K562 (cell line): ENCODE data around the gene CCDC33. TPM values are rescaled to one million over a fixed set of nuclear protein-coding genes. Genes with fewer than 3 reads are reported as not detected.

Source experiments
- CTCFL ChIP-seq: IDR thresholded peaks from 2 replicates; pipeline ENCODE4 v1.6.1; 2011; ENCODE audit warnings: borderline replicate concordance, low read depth, mild to moderate bottlenecking, moderate library complexity, low read length; ENCODE audit not compliant: insufficient read depth, poor library complexity, severe bottlenecking
- ETV1 ChIP-seq: fragments of 450-650 bp; conservative IDR thresholded peaks from 2 replicates; pipeline ENCODE4 v1.6.1; 2016; ENCODE audit warnings: missing genetic modification characterization, control low read depth, low read depth, missing compliant biosample characterization
- GABPB1 ChIP-seq: sonication (generic); formaldehyde crosslinking; IDR thresholded peaks from 2 replicates; pipeline ENCODE4 v1.8.0; 2022; ENCODE audit warnings: mild to moderate bottlenecking, missing genetic modification reagents
- LCOR ChIP-seq: sonication (generic); formaldehyde crosslinking; IDR thresholded peaks from 2 replicates; pipeline ENCODE4 v1.8.0; 2022; ENCODE audit warnings: mild to moderate bottlenecking, missing genetic modification reagents
- MAFF ChIP-seq: IDR thresholded peaks from 2 replicates; pipeline ENCODE4 v1.6.1; 2012; ENCODE audit warnings: low read length, improper control_type of control experiment
- PRDM10 ChIP-seq: fragments of 450-650 bp; IDR thresholded peaks from 2 replicates; pipeline ENCODE4 v1.6.1; 2018; ENCODE audit not compliant: partially characterized antibody
- RCOR1 ChIP-seq, 2 experiments: IDR thresholded peaks; 2 replicates each; pipeline ENCODE4 v1.6.1; 2012; ENCODE audit warnings: low read depth in 2 of 2, low read length in 2 of 2, borderline replicate concordance in 1 of 2, improper control_type of control experiment in 1 of 2
- REST ChIP-seq, 2 experiments: fragments of 450-650 bp; formaldehyde crosslinking in 1 of 2; IDR thresholded peaks; 2 replicates each; pipeline versions ENCODE4 v1.4.0 to v1.6.1; 2014 to 2020; ENCODE audit warnings: mild to moderate bottlenecking in 2 of 2, borderline replicate concordance in 1 of 2, low read depth in 1 of 2
- ZC3H4 ChIP-seq: sonication (generic); formaldehyde crosslinking; IDR thresholded peaks from 2 replicates; pipeline ENCODE4 v1.9.0; 2021; ENCODE audit warnings: missing genetic modification reagents, borderline replicate concordance
- ZNF445 ChIP-seq: fragments of 250-450 bp; sonication (Bioruptor Pico); IDR thresholded peaks from 2 replicates; pipeline ENCODE4 v1.4.0; 2020; ENCODE audit warnings: low read depth, mild to moderate bottlenecking, moderate library complexity
- ZNF79 ChIP-seq: fragments of 250-450 bp; sonication (Bioruptor Pico); IDR thresholded peaks from 2 replicates; pipeline ENCODE4 v1.4.0; 2020; ENCODE audit warnings: low read depth, mild to moderate bottlenecking, moderate library complexity
- polyA plus RNA-seq, 8 experiments: library from polyadenylated mRNA; depleted of rRNA in 4 of 8; stranded (reverse) in 5 of 8; unstranded in 3 of 8; fragments of >200 nt; fragmentation: Nextera tagmentation in 2 of 8; fragmentation: Illumina TruSeq in 1 of 8; extraction: Ambion mirVana in 2 of 8; extraction: Trizol in 1 of 8; gene quantifications; 2 replicates each; pipeline versions ENCODE4 v1.2.1 to v1.2.3, GENCODE V29; 2011 to 2014; ENCODE audit warnings: inconsistent platforms in 1 of 8, missing spikeins in 1 of 8
- total RNA-seq, 7 experiments: library from RNA; depleted of rRNA in 6 of 7; stranded (reverse); fragments of >200 nt in 6 of 7; fragmentation: Illumina TruSeq in 2 of 7; extraction: Trizol in 2 of 7; gene quantifications; 2 replicates each; pipeline versions ENCODE4 v1.2.1 to v1.2.3, GENCODE V29; 2011 to 2021; ENCODE audit warnings: low replicate concordance in 1 of 7

Gene CCDC33
- total and polyA plus RNA-seq, 9 of the 15 experiments (the other 6 are each of a cell fraction or from before 2014, with no cell fraction given), result 0.08 to 1.1 (median 0.15) TPM; not detected in 4

GRCh38 chr15:74375303-74375693 is 139.2 kb downstream of the CCDC33 start (continued):
- TF ChIP-seq REST (IDR thresholded peaks at IDR 0.05; ENCODE audit: borderline replicate concordance) (peak; percentile 53; the same call in 1 of the 2 replicates), REST (CRISPR knock-in tag; IDR thresholded peaks at IDR 0.05; ENCODE audit: low read depth) (no peak), PRDM10 (peak; percentile 27), ZNF445 (no peak), MAFF (no peak), GABPB1 (CRISPR knock-in tag) (no peak), LCOR (CRISPR knock-in tag) (0 out of 2 replicates have a peak, but pooled peaks have one; percentile 28), RCOR1 (IDR thresholded peaks at IDR 0.05; ENCODE audit: borderline replicate concordance in 1 of 2, low read depth in 2 of 2, low read length in 2 of 2) (peak in 1 of 2 experiments; percentile 85; a peak in 3 of 4 replicates), ZC3H4 (CRISPR knock-in tag) (no peak), ZNF79 (CRISPR knock-in tag) (no peak), CTCFL (peak; percentile 52), ETV1 (tag) (0 out of 2 replicates have a peak, but pooled peaks have one; percentile 22)
